Fibroblast of lung (primary cell): ENCODE measurements around the gene CORT.

Experiments
- CTCF ChIP-seq, 2 donors: IDR thresholded peaks in 1 of 2; conservative IDR thresholded peaks in 1 of 2; 1 replicate in 1 of 2; 2 replicates in 1 of 2; pipeline ENCODE4 v1.5.1; 2011 to 2012; ENCODE audit warnings: low read length in 2 of 2, control low read depth in 1 of 2, inconsistent platforms in 1 of 2, low read depth in 1 of 2, mild to moderate bottlenecking in 1 of 2
- EZH2 ChIP-seq: IDR thresholded peaks from 2 replicates; pipeline ENCODE4 v1.5.1; 2012; ENCODE audit warnings: low read length, control low read depth, mild to moderate bottlenecking; ENCODE audit errors: missing control alignments

- TF ChIP-seq CTCF (conservative IDR thresholded peaks at IDR 0.05 in 1 of 2, IDR thresholded peaks at IDR 0.05 in 1 of 2; ENCODE audit: low read depth in 1 of 2, low read length in 2 of 2) (no peak), EZH2 (no peak)
These were observed at the start of gene CORT for GRCh38 chr1:10449751-10450150.
